Mesenchymal stem cell (in vitro differentiated cells and primary cell): ENCODE measurements around the gene ZNF19.

Experiments
- DNase-seq: peaks from one replicate; pipeline ENCODE4 v3.0.0-alpha.2; 2013
- H2AFZ ChIP-seq: one replicate; pipeline ENCODE4 v1.6.1; 2013; ENCODE audit warnings: low read depth, mild to moderate bottlenecking, control low read depth, inconsistent platforms, low read length, moderate library complexity
- H2AK5ac ChIP-seq: 2 replicates; pipeline ENCODE4 v1.6.1; 2013; ENCODE audit warnings: low read length, moderate library complexity, mild to moderate bottlenecking, inconsistent platforms; ENCODE audit not compliant: severe bottlenecking
- H2BK120ac ChIP-seq: one replicate; pipeline ENCODE4 v1.6.1; 2013; ENCODE audit warnings: low read depth, mild to moderate bottlenecking, inconsistent platforms, low read length, moderate library complexity
- H2BK12ac ChIP-seq, 2 experiments: one replicate each; pipeline ENCODE4 v1.6.1; 2013; ENCODE audit warnings: inconsistent platforms in 2 of 2, low read length in 2 of 2, mild to moderate bottlenecking in 2 of 2, moderate library complexity in 2 of 2, control low read depth in 1 of 2
- H2BK15ac ChIP-seq: one replicate; pipeline ENCODE4 v1.6.1; 2013; ENCODE audit warnings: mild to moderate bottlenecking, low read depth, inconsistent platforms; ENCODE audit not compliant: poor library complexity, severe bottlenecking
- H2BK5ac ChIP-seq: 2 replicates; pipeline ENCODE4 v1.6.1; 2013; ENCODE audit warnings: low read depth, mild to moderate bottlenecking, low read length, control low read depth, inconsistent platforms; ENCODE audit not compliant: poor library complexity, severe bottlenecking
- H3K14ac ChIP-seq, 2 experiments: one replicate each; pipeline ENCODE4 v1.6.1; 2013; ENCODE audit warnings: inconsistent platforms in 2 of 2, low read length in 2 of 2, control low read depth in 1 of 2, mild to moderate bottlenecking in 1 of 2, moderate library complexity in 1 of 2
- H3K18ac ChIP-seq, 2 experiments: one replicate each; pipeline ENCODE4 v1.6.1; 2013; ENCODE audit warnings: inconsistent platforms in 2 of 2, low read length in 2 of 2, control low read depth in 1 of 2, low read depth in 1 of 2, mild to moderate bottlenecking in 1 of 2
- H3K23ac ChIP-seq, 2 experiments: one replicate each; pipeline ENCODE4 v1.6.1; 2013; ENCODE audit warnings: inconsistent platforms in 2 of 2, low read length in 2 of 2, mild to moderate bottlenecking in 2 of 2, moderate library complexity in 2 of 2, control low read depth in 1 of 2
- H3K27ac ChIP-seq: 2 replicates; pipeline ENCODE4 v1.5.1; 2013; ENCODE audit warnings: mild to moderate bottlenecking, moderate library complexity, low read length, control low read depth, inconsistent platforms; ENCODE audit not compliant: poor library complexity, severe bottlenecking
- H3K27me3 ChIP-seq, 2 experiments: 2 replicates each; pipeline versions ENCODE4 v1.6.1 to v1.7.0; 2013; ENCODE audit warnings: low read length in 2 of 2, mild to moderate bottlenecking in 2 of 2, moderate library complexity in 2 of 2, control low read depth in 1 of 2, inconsistent platforms in 1 of 2; ENCODE audit not compliant: control insufficient read depth in 1 of 2, insufficient read depth in 1 of 2
- H3K36me3 ChIP-seq, 2 experiments: 2 replicates each; pipeline versions ENCODE4 v1.6.1 to v1.7.0; 2013; ENCODE audit warnings: low read length in 2 of 2, control low read depth in 1 of 2, inconsistent platforms in 1 of 2, low read depth in 1 of 2, mild to moderate bottlenecking in 1 of 2; ENCODE audit not compliant: insufficient read depth in 2 of 2, control insufficient read depth in 1 of 2
- H3K4ac ChIP-seq, 2 experiments: one replicate each; pipeline ENCODE4 v1.6.1; 2013; ENCODE audit warnings: inconsistent platforms in 2 of 2, low read length in 2 of 2, mild to moderate bottlenecking in 2 of 2, moderate library complexity in 2 of 2, control low read depth in 1 of 2, low read depth in 1 of 2
- H3K4me1 ChIP-seq: 2 replicates; pipeline ENCODE4 v1.6.1; 2013; ENCODE audit warnings: low read depth, low read length, control low read depth; ENCODE audit not compliant: control insufficient read depth, insufficient read depth
- H3K4me2 ChIP-seq: 2 replicates; pipeline ENCODE4 v1.6.1; 2013; ENCODE audit warnings: low read length, mild to moderate bottlenecking, inconsistent platforms; ENCODE audit not compliant: poor library complexity, severe bottlenecking
- H3K4me3 ChIP-seq, 2 experiments: 2 replicates each; pipeline versions ENCODE4 v1.5.1 to v1.7.0; 2013; ENCODE audit warnings: low read length in 2 of 2, mild to moderate bottlenecking in 2 of 2, control low read depth in 1 of 2, low read depth in 1 of 2; ENCODE audit not compliant: insufficient read depth in 1 of 2
- H3K79me1 ChIP-seq: replicated peaks from 2 replicates; pipeline ENCODE4 v1.6.1; 2013; ENCODE audit warnings: mild to moderate bottlenecking, control low read depth, low read length, inconsistent platforms; ENCODE audit not compliant: poor library complexity, severe bottlenecking
- H3K9ac ChIP-seq: 2 replicates; pipeline ENCODE4 v1.7.0; 2013; ENCODE audit warnings: mild to moderate bottlenecking, low read length, moderate library complexity
- H3K9me3 ChIP-seq: 2 replicates; pipeline ENCODE4 v1.7.0; 2013; ENCODE audit warnings: mild to moderate bottlenecking, low read length; ENCODE audit not compliant: control insufficient read depth
- H4K8ac ChIP-seq: one replicate; pipeline ENCODE4 v1.6.1; 2013; ENCODE audit warnings: inconsistent platforms, mild to moderate bottlenecking, low read length, moderate library complexity
- H4K91ac ChIP-seq: one replicate; pipeline ENCODE4 v1.6.1; 2013; ENCODE audit warnings: mild to moderate bottlenecking, low read length, inconsistent platforms
- WGBS: methylation state at CpG from one replicate; pipeline ENCODE4 v1.1.7; 2013; ENCODE audit warnings: mixed read lengths; 5-methylcytosine and 5-hydroxymethylcytosine counted together

The ZNF19 gene

DNA sequence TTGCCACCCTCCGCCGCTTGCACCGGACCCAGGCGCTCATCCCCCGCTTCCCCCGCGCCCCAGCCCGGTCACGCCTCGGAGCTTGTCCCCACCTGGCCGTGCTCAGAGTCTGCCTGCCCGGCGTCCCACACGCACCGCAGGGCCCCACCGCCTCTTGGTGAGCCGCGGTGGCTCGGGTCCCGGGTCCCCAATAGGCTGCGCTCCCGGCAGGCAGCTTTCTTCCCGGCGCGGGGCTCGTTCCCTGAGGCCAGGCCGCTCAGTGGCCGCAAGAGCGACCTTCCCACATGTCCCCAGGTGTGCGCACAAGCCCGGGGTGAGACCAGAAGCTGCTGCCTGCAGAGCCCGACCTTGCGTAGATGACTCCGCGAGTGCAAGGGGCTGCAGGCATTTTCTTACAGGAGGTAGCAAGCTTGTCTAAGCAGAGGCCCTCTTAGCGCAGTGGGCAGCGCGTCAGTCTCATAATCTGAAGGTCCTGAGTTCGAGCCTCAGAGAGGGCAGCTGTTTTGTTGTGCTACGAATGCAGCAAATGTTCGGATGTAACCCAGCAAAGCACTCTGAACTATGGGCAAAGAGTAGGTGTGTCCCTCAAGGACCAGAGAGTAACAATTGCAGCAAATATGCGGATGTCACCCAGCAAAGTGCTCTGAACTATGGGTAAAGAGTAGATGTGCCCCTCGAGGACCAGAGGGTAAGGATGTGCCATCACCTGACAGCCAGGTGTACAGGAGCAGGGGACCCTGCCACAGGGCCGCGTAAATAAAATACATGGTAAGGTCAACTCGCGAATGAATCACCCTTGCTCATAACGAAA lies 62.9 kb downstream of the ZNF19 start:
- no peak overlapping the region for H2BK120ac ChIP-seq
- H2BK12ac ChIP-seq = no peak overlapping the region
- peak; percentile 86 for DNase-seq
- H3K9ac ChIP-seq = no peak overlapping the region
- no peak overlapping the region for H3K27ac ChIP-seq
- no peak overlapping the region for H2BK5ac ChIP-seq
- WGBS = 1% methylated on average over 48 of the region's 48 CpGs
- H3K4ac ChIP-seq = no peak overlapping the region
- H3K14ac ChIP-seq = no peak overlapping the region
- no peak overlapping the region for H2BK15ac ChIP-seq
- peak overlapping the region; percentile 32 for H3K4me2 ChIP-seq
- no peaks in the 10 kb centered on the region for H3K36me3 ChIP-seq
- no peak overlapping the region for H2AK5ac ChIP-seq
- no peak overlapping the region for H4K8ac ChIP-seq
- peaks cover 33% of the 10 kb centered on the region in 2 experiments for H3K27me3 ChIP-seq
- peak overlapping the region; percentile 27 to 66 for H3K4me3 ChIP-seq
- no peak overlapping the region for H4K91ac ChIP-seq
- no peak overlapping the region for H3K18ac ChIP-seq
- H3K4me1 ChIP-seq = peaks cover 7% of the 10 kb centered on the region
- H3K9me3 ChIP-seq = no peaks in the 10 kb centered on the region
- H3K79me1 ChIP-seq = no peaks in the 10 kb centered on the region
- no peak overlapping the region for H3K23ac ChIP-seq
- no peak overlapping the region for H2AFZ ChIP-seq

GRCh38 chr16:71425746-71426068 lies 63.4 kb downstream of the ZNF19 start:
- H3K9ac ChIP-seq = no peak overlapping the region
- H3K4ac ChIP-seq = no peak overlapping the region
- H2BK15ac ChIP-seq = no peak overlapping the region
- H2AFZ ChIP-seq = no peak overlapping the region
- no peak overlapping the region for H4K8ac ChIP-seq
- no peaks in the 10 kb centered on the region for H3K36me3 ChIP-seq
- no peak for DNase-seq
- H3K4me1 ChIP-seq = peaks cover 7% of the 10 kb centered on the region
- no peaks in the 10 kb centered on the region for H3K79me1 ChIP-seq
- H3K18ac ChIP-seq = no peak overlapping the region
- 3% methylated on average over 18 of the region's 18 CpGs for WGBS
- peak overlapping the region; percentile 32 for H3K4me2 ChIP-seq
- no peaks in the 10 kb centered on the region for H3K9me3 ChIP-seq
- H3K4me3 ChIP-seq = peak overlapping the region; percentile 27 to 66
- no peak overlapping the region for H2BK120ac ChIP-seq
- no peak overlapping the region for H2AK5ac ChIP-seq
- no peak overlapping the region for H4K91ac ChIP-seq
- H3K14ac ChIP-seq = no peak overlapping the region
- peaks cover 30% of the 10 kb centered on the region in 2 experiments for H3K27me3 ChIP-seq
- H3K27ac ChIP-seq = no peak overlapping the region
- H2BK5ac ChIP-seq = no peak overlapping the region
- H2BK12ac ChIP-seq = no peak overlapping the region
- no peak overlapping the region for H3K23ac ChIP-seq

DNA sequence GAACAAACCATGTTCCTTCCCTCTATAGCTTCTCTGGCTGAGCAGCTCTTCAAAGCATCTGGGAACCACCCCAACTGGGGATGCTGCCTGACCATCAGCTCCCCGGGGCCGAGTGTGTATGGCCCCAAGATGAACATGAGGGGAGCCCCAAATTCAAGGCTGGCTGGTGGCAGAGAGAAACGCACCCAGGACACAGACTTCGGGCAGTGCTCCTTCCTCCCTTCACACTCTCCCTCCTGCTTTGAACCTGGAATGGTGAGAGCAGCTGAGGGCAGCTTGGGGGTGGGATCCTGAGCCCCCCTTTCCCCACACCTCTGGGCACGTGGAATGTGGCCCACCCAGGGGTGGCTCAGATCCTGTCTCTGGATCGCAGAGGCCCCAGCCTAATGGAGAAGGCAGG lies 64.5 kb downstream of the ZNF19 start:
- Histone ChIP-seq H3K23ac (no peak overlapping the region), H2BK5ac (no peak overlapping the region), H3K9ac (no peak overlapping the region), H2BK15ac (no peak overlapping the region), H3K9me3 (no peaks in the 10 kb centered on the region), H4K8ac (no peak overlapping the region), H2BK12ac (no peak overlapping the region), H3K27ac (no peak overlapping the region), H4K91ac (no peak overlapping the region), H3K79me1 (no peaks in the 10 kb centered on the region), H3K36me3 (no peaks in the 10 kb centered on the region), H3K14ac (no peak overlapping the region), H2AFZ (no peak overlapping the region), H3K4me2 (no peak overlapping the region), H3K4ac (no peak overlapping the region), H3K18ac (no peak overlapping the region), H2AK5ac (no peak overlapping the region), H3K4me1 (peaks cover 7% of the 10 kb centered on the region), H3K4me3 (no peak overlapping the region), H2BK120ac (no peak overlapping the region), H3K27me3 (peaks cover 33% of the 10 kb centered on the region in 2 experiments)
- WGBS = 45% methylated on average over 4 of the region's 6 CpGs
- DNase-seq = no peak

DNA sequence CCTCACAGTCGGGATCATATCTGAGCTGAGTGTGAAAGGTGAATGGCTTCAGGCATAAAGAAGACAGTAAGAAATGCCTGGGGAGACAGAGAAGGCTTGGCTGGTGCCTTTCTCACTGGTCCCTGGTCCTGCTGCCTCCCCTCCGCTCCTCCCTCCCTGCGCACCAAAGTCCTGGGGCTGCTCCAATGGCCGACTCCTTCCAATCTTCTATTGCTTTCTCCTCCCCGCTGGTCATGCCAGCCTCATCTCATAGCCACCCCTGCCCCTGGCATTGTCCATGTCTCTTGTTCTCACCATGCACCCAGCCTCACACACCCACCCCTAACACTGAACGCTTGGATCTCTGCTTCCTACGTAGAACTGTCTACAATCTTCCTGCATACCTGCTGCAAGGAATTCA lies 65.3 kb downstream of the ZNF19 start:
- no peak for DNase-seq
- Histone ChIP-seq H3K23ac (no peak overlapping the region), H3K4me3 (no peak overlapping the region), H2BK12ac (no peak overlapping the region), H3K9ac (no peak overlapping the region), H2BK5ac (no peak overlapping the region), H2BK120ac (no peak overlapping the region), H2AK5ac (no peak overlapping the region), H3K4me2 (no peak overlapping the region), H2BK15ac (no peak overlapping the region), H3K27ac (no peak overlapping the region), H3K9me3 (no peaks in the 10 kb centered on the region), H3K79me1 (no peaks in the 10 kb centered on the region), H3K4ac (no peak overlapping the region), H2AFZ (no peak overlapping the region), H3K18ac (no peak overlapping the region), H3K14ac (no peak overlapping the region), H3K36me3 (no peaks in the 10 kb centered on the region), H3K27me3 (peaks cover 33 to 34% of the 10 kb centered on the region in 2 experiments), H3K4me1 (peaks cover 7% of the 10 kb centered on the region), H4K8ac (no peak overlapping the region), H4K91ac (no peak overlapping the region)
- WGBS = 85% methylated on average over 7 of the region's 7 CpGs
